HepG2 (cell line): Measurements from ENCODE around the gene MAPK10. TPM values are rescaled to one million over a fixed set of nuclear protein-coding genes. Genes with fewer than 3 reads are reported as not detected.
A peak's percentile ranks its signal among the peaks of the same experiment; 100 is the strongest.

ENCODE experiments used
- ATAC-seq: fragments of 200-7000 bp; cut with Tn5 transposase; 3 replicates; pipeline ENCODE4 v1.9.1; 2020; ENCODE audit warnings: mild to moderate bottlenecking, moderate library complexity
- BruUV-seq: library from RNA; stranded (reverse); fragments of 400-500 nt; replicated peaks from 2 replicates; lab custom pipeline; 2021; lab: Mats Ljungman, UMichigan
- CTCF ChIA-PET: fragments of 300-600 bp; formaldehyde crosslinking; extraction: SDS; loops from one replicate; lab custom pipeline; 2021; ENCODE audit warnings: low total read pairs, inconsistent platforms, low intra/inter-chr PET ratio; lab: Yijun Ruan, JAX
- POLR2A ChIA-PET: fragments of 350-600 bp; sonication (Branson Sonifier 250); formaldehyde crosslinking; loops from one replicate; lab custom pipeline; 2020; ENCODE audit warnings: antibody characterized with exemption, inconsistent platforms; lab: Yijun Ruan, JAX
- DNase-seq: peaks from one replicate; pipeline ENCODE4 v3.0.0-alpha.2; 2015; ENCODE audit warnings: low spot score
- FAIRE-seq: peaks from 3 replicates; lab custom pipeline; 2011; peaks lifted over from hg19 to GRCh38; lab: Jason Lieb, UNC
- H2AFZ ChIP-seq: one replicate; pipeline ENCODE4 v1.6.1; 2011; ENCODE audit warnings: low read length, inconsistent platforms
- H3K27ac ChIP-seq: fragments of 300-600 bp; 3 replicates; pipeline ENCODE4 v1.8.0; 2011; ENCODE audit warnings: mixed run types, mild to moderate bottlenecking, mixed read lengths, low read length, inconsistent platforms; ENCODE audit not compliant: insufficient read depth; ENCODE audit errors: extremely low read length
- H3K27me3 ChIP-seq, 2 experiments: fragments of 200-600 bp in 1 of 2; 2 replicates in 1 of 2; 3 replicates in 1 of 2; pipeline versions ENCODE4 v1.6.0 to v1.8.0; 2011; ENCODE audit warnings: low read length in 2 of 2, mild to moderate bottlenecking in 2 of 2, moderate library complexity in 2 of 2, inconsistent platforms in 1 of 2; ENCODE audit not compliant: insufficient read depth in 2 of 2, control insufficient read depth in 1 of 2
- H3K36me3 ChIP-seq, 2 experiments: fragments of 200-600 bp in 1 of 2; replicated peaks in 1 of 2; 2 replicates in 1 of 2; 3 replicates in 1 of 2; pipeline versions ENCODE4 v1.5.1 to v1.8.0; 2011; ENCODE audit warnings: low read length in 2 of 2, inconsistent platforms in 1 of 2; ENCODE audit not compliant: insufficient read depth in 2 of 2, control insufficient read depth in 1 of 2
- H3K4me1 ChIP-seq: 2 replicates; pipeline ENCODE4 v1.5.1; 2012; ENCODE audit warnings: low read length, inconsistent platforms; ENCODE audit not compliant: insufficient read depth
- H3K4me2 ChIP-seq: 2 replicates; pipeline ENCODE4 v1.6.0; 2011; ENCODE audit warnings: low read depth, low read length, inconsistent platforms
- H3K4me3 ChIP-seq, 3 experiments: fragments of 200-600 bp in 1 of 3; sonication (generic), shearing (Covaris generic) in 1 of 3; replicated peaks in 1 of 3; 2 replicates each; pipeline ENCODE4 v1.5.1; 2011 to 2016; ENCODE audit warnings: low read length in 3 of 3, inconsistent platforms in 2 of 3, low read depth in 2 of 3, mild to moderate bottlenecking in 2 of 3, control low read depth in 1 of 3, mixed read lengths in 1 of 3; ENCODE audit not compliant: insufficient read depth in 1 of 3
- H3K79me2 ChIP-seq: one replicate; pipeline ENCODE4 v1.6.1; 2011; ENCODE audit warnings: low read length, inconsistent platforms; ENCODE audit not compliant: insufficient read depth
- H3K9ac ChIP-seq: 2 replicates; pipeline ENCODE4 v1.6.0; 2011; ENCODE audit warnings: mild to moderate bottlenecking, low read depth, low read length, inconsistent platforms; ENCODE audit not compliant: insufficient read depth
- H3K9me3 ChIP-seq: 2 replicates; pipeline ENCODE4 v1.5.1; 2012; ENCODE audit warnings: mild to moderate bottlenecking, low read length
- H4K20me1 ChIP-seq: 2 replicates; pipeline ENCODE4 v1.6.0; 2011; ENCODE audit warnings: inconsistent platforms, mild to moderate bottlenecking, low read length, moderate library complexity; ENCODE audit not compliant: insufficient read depth
- ARHGAP35 ChIP-seq: sonication (generic); formaldehyde crosslinking; IDR thresholded peaks from 2 replicates; pipeline ENCODE4 v1.9.0; 2022; ENCODE audit warnings: mild to moderate bottlenecking, inconsistent platforms, moderate library complexity, missing genetic modification reagents, borderline replicate concordance
- MAFF ChIP-seq: IDR thresholded peaks from 2 replicates; pipeline ENCODE4 v1.6.1; 2011; ENCODE audit warnings: low read depth, low read length, improper control_type of control experiment
- MAFK ChIP-seq, 2 experiments: IDR thresholded peaks in 1 of 2; conservative IDR thresholded peaks in 1 of 2; 2 replicates each; pipeline ENCODE4 v1.6.1; 2011; ENCODE audit warnings: improper control_type of control experiment in 2 of 2, low read length in 2 of 2
- MXD4 ChIP-seq: IDR thresholded peaks from 2 replicates; pipeline ENCODE4 v1.6.1; 2016; ENCODE audit warnings: mild to moderate bottlenecking, missing biosample characterization, missing genetic modification reagents
- PHB2 ChIP-seq: fragments of 450-650 bp; IDR thresholded peaks from 2 replicates; pipeline ENCODE4 v1.6.1; 2018; ENCODE audit not compliant: partially characterized antibody
- TBP ChIP-seq: sonication (generic); formaldehyde crosslinking; IDR thresholded peaks from 2 replicates; pipeline ENCODE4 v1.5.0; 2020; ENCODE audit warnings: missing genetic modification reagents
- ZNF24 ChIP-seq: fragments of 450-650 bp; IDR thresholded peaks from 2 replicates; pipeline ENCODE4 v1.6.1; 2017; ENCODE audit warnings: antibody characterized with exemption, mild to moderate bottlenecking
- ZNF343 ChIP-seq: sonication (generic); formaldehyde crosslinking; IDR thresholded peaks from 2 replicates; pipeline ENCODE4 v1.4.0; 2020; ENCODE audit warnings: mild to moderate bottlenecking, missing genetic modification reagents
- ZNF484 ChIP-seq: sonication (generic); formaldehyde crosslinking; IDR thresholded peaks from 2 replicates; pipeline ENCODE4 v1.5.1; 2020; ENCODE audit warnings: mild to moderate bottlenecking, low read depth, missing genetic modification reagents, borderline replicate concordance
- ZNF570 ChIP-seq: sonication (generic); formaldehyde crosslinking; IDR thresholded peaks from 2 replicates; pipeline ENCODE4 v1.4.0; 2020; ENCODE audit warnings: mild to moderate bottlenecking, missing genetic modification reagents, borderline replicate concordance
- ZNF691 ChIP-seq: sonication (generic); formaldehyde crosslinking; IDR thresholded peaks from 2 replicates; pipeline ENCODE4 v1.4.0; 2020; ENCODE audit warnings: missing genetic modification reagents, low read depth, mild to moderate bottlenecking, borderline replicate concordance
- ZNF720 ChIP-seq: sonication (generic); formaldehyde crosslinking; IDR thresholded peaks from 2 replicates; pipeline ENCODE4 v1.4.0; 2020; ENCODE audit warnings: missing genetic modification reagents
- ZUFSP ChIP-seq: sonication (generic); formaldehyde crosslinking; IDR thresholded peaks from 2 replicates; pipeline ENCODE4 v1.9.0; 2021; ENCODE audit warnings: missing genetic modification reagents, mild to moderate bottlenecking, borderline replicate concordance
- in situ Hi-C: cut with HindIII; loops from 2 replicates; pipeline ENCODE4 v1.10.0; 2017; ENCODE audit warnings: low pct_unique_long_range_greater_than_20kb; ENCODE audit not compliant: extremely low pct_ligation_motif_present
- intact Hi-C: fragments of 100-400 bp; cut with micrococcal nuclease; formaldehyde crosslinking; loops from one replicate; pipeline ENCODE4 v1.10.0; 2022; ENCODE audit not compliant: unreplicated experiment
- polyA plus RNA-seq, 8 experiments: library from polyadenylated mRNA; depleted of rRNA in 3 of 8; stranded (reverse) in 7 of 8; unstranded in 1 of 8; fragments of >200 nt; fragmentation: Illumina TruSeq in 4 of 8; extraction: Trizol in 4 of 8; gene quantifications; 2 replicates each; pipeline versions ENCODE4 v1.2.1 to v1.2.3, GENCODE V29; 2011 to 2016; ENCODE audit warnings: low read depth in 4 of 8, missing spikeins in 1 of 8, mixed read lengths in 1 of 8; ENCODE audit not compliant: insufficient read depth in 1 of 8
- total RNA-seq, 5 experiments: library from RNA; depleted of rRNA; stranded (reverse); fragments of >200 nt; fragmentation: Illumina TruSeq; extraction: Trizol; gene quantifications; 2 replicates each; pipeline ENCODE4 v1.2.3, GENCODE V29; 2016; ENCODE audit warnings: low read depth in 1 of 5
- TF ChIP-seq, protein P1 (sequence below): sonication (generic); formaldehyde crosslinking; IDR thresholded peaks from 2 replicates; pipeline ENCODE4 v1.4.0; 2020; ENCODE audit warnings: missing genetic modification reagents
- TF ChIP-seq, protein P2 (sequence below): sonication (generic); formaldehyde crosslinking; IDR thresholded peaks from 2 replicates; pipeline ENCODE4 v1.4.0; 2020; ENCODE audit warnings: mild to moderate bottlenecking, low read depth, missing genetic modification reagents
- TF ChIP-seq, protein P3 (sequence below): sonication (generic); formaldehyde crosslinking; conservative IDR thresholded peaks from 2 replicates; pipeline ENCODE4 v1.4.0; 2020; ENCODE audit warnings: missing genetic modification reagents

The MAPK10 gene
- total and polyA plus RNA-seq, 2 of the 13 experiments (the other 11 are each of a cell fraction or from before 2014, with no cell fraction given) = not detected

GRCh38 chr4:86362510-86362909, 2.7 kb upstream of the MAPK10 start:
- CTCF ChIA-PET = no interaction called here
- in situ Hi-C loops = no loop called here
- ATAC-seq = no peak

More at GRCh38 chr4:86362510-86362909, 2.7 kb upstream of the MAPK10 start:
- Histone ChIP-seq H3K9ac (no peak overlapping the region), H3K4me2 (no peak overlapping the region), H3K9me3 (no peaks in the 10 kb centered on the region), H3K27ac (no peak overlapping the region), H3K79me2 (no peaks in the 10 kb centered on the region), H3K4me1 (no peaks in the 10 kb centered on the region), H3K4me3 (no peak overlapping the region), H3K27me3 (no peaks in the 10 kb centered on the region), H3K36me3 (no peaks in the 10 kb centered on the region), H4K20me1 (no peaks in the 10 kb centered on the region), H2AFZ (no peak overlapping the region)
- TF ChIP-seq, protein P1, sequence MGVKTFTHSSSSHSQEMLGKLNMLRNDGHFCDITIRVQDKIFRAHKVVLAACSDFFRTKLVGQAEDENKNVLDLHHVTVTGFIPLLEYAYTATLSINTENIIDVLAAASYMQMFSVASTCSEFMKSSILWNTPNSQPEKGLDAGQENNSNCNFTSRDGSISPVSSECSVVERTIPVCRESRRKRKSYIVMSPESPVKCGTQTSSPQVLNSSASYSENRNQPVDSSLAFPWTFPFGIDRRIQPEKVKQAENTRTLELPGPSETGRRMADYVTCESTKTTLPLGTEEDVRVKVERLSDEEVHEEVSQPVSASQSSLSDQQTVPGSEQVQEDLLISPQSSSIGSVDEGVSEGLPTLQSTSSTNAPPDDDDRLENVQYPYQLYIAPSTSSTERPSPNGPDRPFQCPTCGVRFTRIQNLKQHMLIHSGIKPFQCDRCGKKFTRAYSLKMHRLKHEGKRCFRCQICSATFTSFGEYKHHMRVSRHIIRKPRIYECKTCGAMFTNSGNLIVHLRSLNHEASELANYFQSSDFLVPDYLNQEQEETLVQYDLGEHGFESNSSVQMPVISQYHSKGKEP = no peak
- TF ChIP-seq ZNF720 (CRISPR knock-in tag) (no peak), MAFF (peak; percentile 74), MXD4 (CRISPR knock-in tag) (no peak), MAFK (conservative IDR thresholded peaks at IDR 0.05 in 1 of 2, IDR thresholded peaks at IDR 0.05 in 1 of 2; ENCODE audit: low read length in 2 of 2) (peak; percentile 62 to 77; a peak in 3 of 4 replicates), ZNF484 (no peak), ZNF343 (CRISPR knock-in tag) (no peak), ZUFSP (CRISPR knock-in tag) (no peak), TBP (CRISPR knock-in tag) (no peak), PHB2 (no peak), ZNF570 (CRISPR knock-in tag) (no peak), ZNF24 (no peak), ARHGAP35 (CRISPR knock-in tag) (no peak), ZNF691 (CRISPR knock-in tag) (no peak)
- TF ChIP-seq, protein P2, sequence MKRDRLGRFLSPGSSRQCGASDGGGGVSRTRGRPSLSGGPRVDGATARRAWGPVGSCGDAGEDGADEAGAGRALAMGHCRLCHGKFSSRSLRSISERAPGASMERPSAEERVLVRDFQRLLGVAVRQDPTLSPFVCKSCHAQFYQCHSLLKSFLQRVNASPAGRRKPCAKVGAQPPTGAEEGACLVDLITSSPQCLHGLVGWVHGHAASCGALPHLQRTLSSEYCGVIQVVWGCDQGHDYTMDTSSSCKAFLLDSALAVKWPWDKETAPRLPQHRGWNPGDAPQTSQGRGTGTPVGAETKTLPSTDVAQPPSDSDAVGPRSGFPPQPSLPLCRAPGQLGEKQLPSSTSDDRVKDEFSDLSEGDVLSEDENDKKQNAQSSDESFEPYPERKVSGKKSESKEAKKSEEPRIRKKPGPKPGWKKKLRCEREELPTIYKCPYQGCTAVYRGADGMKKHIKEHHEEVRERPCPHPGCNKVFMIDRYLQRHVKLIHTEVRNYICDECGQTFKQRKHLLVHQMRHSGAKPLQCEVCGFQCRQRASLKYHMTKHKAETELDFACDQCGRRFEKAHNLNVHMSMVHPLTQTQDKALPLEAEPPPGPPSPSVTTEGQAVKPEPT (CRISPR knock-in tag) = no peak
- TF ChIP-seq, protein P3, sequence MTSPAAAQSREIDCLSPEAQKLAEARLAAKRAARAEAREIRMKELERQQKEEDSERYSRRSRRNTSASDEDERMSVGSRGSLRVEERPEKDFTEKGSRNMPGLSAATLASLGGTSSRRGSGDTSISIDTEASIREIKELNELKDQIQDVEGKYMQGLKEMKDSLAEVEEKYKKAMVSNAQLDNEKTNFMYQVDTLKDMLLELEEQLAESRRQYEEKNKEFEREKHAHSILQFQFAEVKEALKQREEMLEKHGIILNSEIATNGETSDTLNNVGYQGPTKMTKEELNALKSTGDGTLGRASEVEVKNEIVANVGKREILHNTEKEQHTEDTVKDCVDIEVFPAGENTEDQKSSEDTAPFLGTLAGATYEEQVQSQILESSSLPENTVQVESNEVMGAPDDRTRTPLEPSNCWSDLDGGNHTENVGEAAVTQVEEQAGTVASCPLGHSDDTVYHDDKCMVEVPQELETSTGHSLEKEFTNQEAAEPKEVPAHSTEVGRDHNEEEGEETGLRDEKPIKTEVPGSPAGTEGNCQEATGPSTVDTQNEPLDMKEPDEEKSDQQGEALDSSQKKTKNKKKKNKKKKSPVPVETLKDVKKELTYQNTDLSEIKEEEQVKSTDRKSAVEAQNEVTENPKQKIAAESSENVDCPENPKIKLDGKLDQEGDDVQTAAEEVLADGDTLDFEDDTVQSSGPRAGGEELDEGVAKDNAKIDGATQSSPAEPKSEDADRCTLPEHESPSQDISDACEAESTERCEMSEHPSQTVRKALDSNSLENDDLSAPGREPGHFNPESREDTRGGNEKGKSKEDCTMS (CRISPR knock-in tag) = no peak
- POLR2A ChIA-PET = no interaction called here
- DNase-seq = no peak
- BruUV-seq = no TSS peak
- no peak for FAIRE-seq
- intact Hi-C loops = no loop called here
